ENCODE measurements around the gene CMKLR1.

The CMKLR1 gene

DNA sequence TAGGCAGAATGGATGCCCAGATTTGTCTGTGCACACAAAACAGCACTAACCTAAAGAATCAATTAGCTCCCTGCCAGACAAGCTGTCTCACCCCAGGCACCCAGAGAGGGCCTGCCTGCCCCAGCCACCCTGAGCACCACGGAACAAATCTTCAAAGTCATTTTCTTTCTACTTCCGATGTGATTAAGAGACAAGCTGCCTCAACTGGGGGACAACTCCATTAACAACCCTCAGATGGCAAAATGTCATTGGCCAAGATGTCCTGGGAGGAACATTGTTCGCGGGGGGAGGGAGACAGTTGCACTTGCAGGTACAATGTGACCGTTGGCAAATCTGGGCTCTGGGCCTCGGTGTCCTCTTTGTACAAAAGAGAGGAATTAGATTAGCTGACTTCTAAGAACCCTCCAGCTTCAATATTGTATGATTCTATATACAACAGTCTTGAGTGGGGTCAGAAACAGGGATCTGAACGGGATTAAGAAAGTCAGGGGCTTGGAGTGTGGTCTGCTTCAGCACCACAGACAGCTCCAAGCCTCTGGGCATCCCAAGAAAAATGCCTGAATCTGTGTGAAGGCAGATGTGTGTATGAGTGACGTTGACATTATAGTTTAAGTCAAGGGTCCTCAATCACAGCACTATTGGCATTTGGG is 42.8 kb upstream of the CMKLR1 start:
- no peaks in the 10 kb centered on the region for H3K79me2 ChIP-seq

DNA sequence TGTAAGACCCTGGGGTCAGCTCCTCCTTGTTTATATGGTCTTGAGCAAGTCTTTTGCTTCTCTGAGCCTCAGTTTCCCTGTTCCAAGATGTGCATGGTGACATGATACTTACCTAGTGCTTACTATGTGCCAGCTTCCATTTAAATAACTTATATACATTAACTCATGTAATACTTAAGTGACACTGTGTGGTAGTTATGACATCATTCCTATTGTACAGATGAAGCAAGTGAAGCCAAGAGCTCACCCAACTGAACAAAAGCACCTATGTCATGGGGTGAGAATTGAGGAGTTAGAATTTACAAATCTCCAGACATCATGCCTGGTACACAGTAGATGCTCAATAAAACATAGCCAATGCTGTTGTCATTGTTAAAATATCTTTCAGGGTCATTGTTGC is 41.3 kb upstream of the CMKLR1 start:
- TF ChIP-seq, protein P1, sequence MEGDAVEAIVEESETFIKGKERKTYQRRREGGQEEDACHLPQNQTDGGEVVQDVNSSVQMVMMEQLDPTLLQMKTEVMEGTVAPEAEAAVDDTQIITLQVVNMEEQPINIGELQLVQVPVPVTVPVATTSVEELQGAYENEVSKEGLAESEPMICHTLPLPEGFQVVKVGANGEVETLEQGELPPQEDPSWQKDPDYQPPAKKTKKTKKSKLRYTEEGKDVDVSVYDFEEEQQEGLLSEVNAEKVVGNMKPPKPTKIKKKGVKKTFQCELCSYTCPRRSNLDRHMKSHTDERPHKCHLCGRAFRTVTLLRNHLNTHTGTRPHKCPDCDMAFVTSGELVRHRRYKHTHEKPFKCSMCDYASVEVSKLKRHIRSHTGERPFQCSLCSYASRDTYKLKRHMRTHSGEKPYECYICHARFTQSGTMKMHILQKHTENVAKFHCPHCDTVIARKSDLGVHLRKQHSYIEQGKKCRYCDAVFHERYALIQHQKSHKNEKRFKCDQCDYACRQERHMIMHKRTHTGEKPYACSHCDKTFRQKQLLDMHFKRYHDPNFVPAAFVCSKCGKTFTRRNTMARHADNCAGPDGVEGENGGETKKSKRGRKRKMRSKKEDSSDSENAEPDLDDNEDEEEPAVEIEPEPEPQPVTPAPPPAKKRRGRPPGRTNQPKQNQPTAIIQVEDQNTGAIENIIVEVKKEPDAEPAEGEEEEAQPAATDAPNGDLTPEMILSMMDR (IDR thresholded peaks at IDR 0.05) = no peak

More for the DNA sequence above, 42.8 kb upstream of the CMKLR1 start:
- Histone ChIP-seq H3K9ac (no peak overlapping the region), H2AFZ (no peak overlapping the region), H3K27ac (no peak overlapping the region), H3K9me3 (ENCODE audit: control insufficient read depth, low read length) (no peaks in the 10 kb centered on the region), H3K4me3 (ENCODE audit: low read depth, low read length) (no peak overlapping the region), H3K4me2 (ENCODE audit: low read length) (no peak overlapping the region), H3K27me3 (ENCODE audit: control insufficient read depth, insufficient read depth, low read length) (no peaks in the 10 kb centered on the region), H3K4me1 (no peaks in the 10 kb centered on the region), H3K36me3 (ENCODE audit: control insufficient read depth, insufficient read depth, low read length) (no peaks in the 10 kb centered on the region)
- TF ChIP-seq, protein P1 (IDR thresholded peaks at IDR 0.05) = no peak

DNA sequence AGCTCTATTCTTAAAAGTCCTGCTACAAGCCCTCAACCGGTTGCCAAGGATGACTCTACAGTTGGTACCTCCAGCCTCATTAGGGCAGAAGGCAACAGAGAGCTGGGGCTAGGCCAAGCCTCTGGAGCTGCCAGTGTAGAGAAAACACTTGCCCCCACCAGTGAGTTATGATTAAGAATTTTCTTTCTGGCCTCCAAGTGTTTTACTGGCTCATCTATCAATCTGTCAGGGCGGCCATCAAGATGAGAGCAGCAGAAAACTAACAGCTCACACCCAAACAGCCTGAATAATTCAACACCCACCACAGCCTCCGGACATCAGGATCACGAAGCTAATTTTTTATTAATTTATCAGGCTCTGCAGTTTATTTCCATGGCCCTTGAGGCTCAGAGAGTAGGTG is 40.7 kb upstream of the CMKLR1 start:
- Histone ChIP-seq H3K4me2 (ENCODE audit: low read length) (no peak overlapping the region), H3K4me1 (no peaks in the 10 kb centered on the region), H2AFZ (no peak overlapping the region), H3K79me2 (no peaks in the 10 kb centered on the region), H3K4me3 (ENCODE audit: low read depth, low read length) (no peak overlapping the region), H3K9me3 (ENCODE audit: control insufficient read depth, low read length) (no peaks in the 10 kb centered on the region), H3K36me3 (ENCODE audit: control insufficient read depth, insufficient read depth, low read length) (no peaks in the 10 kb centered on the region), H3K9ac (no peak overlapping the region), H3K27me3 (ENCODE audit: control insufficient read depth, insufficient read depth, low read length) (no peaks in the 10 kb centered on the region), H3K27ac (no peak overlapping the region)
- TF ChIP-seq, protein P1 (IDR thresholded peaks at IDR 0.05) = no peak

More for the DNA sequence above, 41.3 kb upstream of the CMKLR1 start:
- Histone ChIP-seq H3K79me2 (no peaks in the 10 kb centered on the region), H3K27me3 (ENCODE audit: control insufficient read depth, insufficient read depth, low read length) (no peaks in the 10 kb centered on the region), H3K36me3 (ENCODE audit: control insufficient read depth, insufficient read depth, low read length) (no peaks in the 10 kb centered on the region), H3K4me1 (no peaks in the 10 kb centered on the region), H3K9me3 (ENCODE audit: control insufficient read depth, low read length) (no peaks in the 10 kb centered on the region), H3K4me3 (ENCODE audit: low read depth, low read length) (no peak overlapping the region), H3K9ac (no peak overlapping the region), H3K27ac (no peak overlapping the region), H2AFZ (no peak overlapping the region), H3K4me2 (ENCODE audit: low read length) (no peak overlapping the region)

DNA sequence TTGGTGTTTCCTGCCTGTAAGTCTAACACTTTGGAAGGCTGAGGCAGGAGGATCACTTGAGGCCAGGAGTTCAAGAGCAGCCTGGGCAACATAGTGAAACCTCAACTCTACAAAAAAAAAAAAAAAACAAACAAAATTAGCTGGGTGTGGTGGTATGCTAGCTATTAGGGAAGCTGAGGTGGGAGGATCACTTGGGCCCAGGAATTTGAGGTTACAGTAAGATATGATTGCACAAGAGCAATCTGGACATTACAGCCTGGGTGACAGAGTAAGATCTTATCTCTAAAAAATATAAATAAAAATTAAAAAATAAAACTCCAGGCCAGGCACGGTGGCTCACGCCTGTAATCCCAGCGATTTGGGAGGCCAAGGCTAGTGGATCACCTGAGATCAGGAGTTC is 39.8 kb upstream of the CMKLR1 start:
- TF ChIP-seq, protein P1 (IDR thresholded peaks at IDR 0.05) = no peak
- Histone ChIP-seq H2AFZ (no peak overlapping the region), H3K27me3 (ENCODE audit: control insufficient read depth, insufficient read depth, low read length) (no peaks in the 10 kb centered on the region), H3K4me2 (ENCODE audit: low read length) (no peak overlapping the region), H3K4me3 (ENCODE audit: low read depth, low read length) (no peak overlapping the region), H3K27ac (no peak overlapping the region), H3K9me3 (ENCODE audit: control insufficient read depth, low read length) (no peaks in the 10 kb centered on the region), H3K9ac (no peak overlapping the region), H3K79me2 (no peaks in the 10 kb centered on the region), H3K36me3 (ENCODE audit: control insufficient read depth, insufficient read depth, low read length) (no peaks in the 10 kb centered on the region), H3K4me1 (no peaks in the 10 kb centered on the region)

DNA sequence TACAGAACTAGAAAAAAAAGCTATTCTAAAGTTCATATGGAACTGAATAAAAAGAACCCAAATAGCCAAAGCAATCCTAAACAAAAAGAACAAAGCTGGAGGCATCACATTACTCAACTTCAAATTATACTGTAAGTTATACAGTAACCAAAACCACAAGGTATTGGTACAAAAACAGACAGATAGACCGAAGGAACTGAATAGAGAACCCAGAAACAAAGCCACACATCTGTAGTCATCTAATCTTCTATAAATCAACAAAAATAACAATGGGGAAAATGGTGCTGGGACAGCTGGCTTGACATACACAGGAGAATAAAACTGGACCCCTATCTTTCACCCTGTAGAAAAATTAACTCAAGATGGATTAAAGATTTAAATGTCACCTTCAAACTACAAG is 38.1 kb upstream of the CMKLR1 start:
- Histone ChIP-seq H3K9me3 (ENCODE audit: control insufficient read depth, low read length) (no peaks in the 10 kb centered on the region), H3K36me3 (ENCODE audit: control insufficient read depth, insufficient read depth, low read length) (no peaks in the 10 kb centered on the region), H3K27ac (no peak overlapping the region), H3K9ac (no peak overlapping the region), H3K4me3 (ENCODE audit: low read depth, low read length) (no peak overlapping the region), H2AFZ (no peak overlapping the region), H3K4me2 (ENCODE audit: low read length) (no peak overlapping the region), H3K27me3 (ENCODE audit: control insufficient read depth, insufficient read depth, low read length) (no peaks in the 10 kb centered on the region), H3K79me2 (no peaks in the 10 kb centered on the region), H3K4me1 (no peaks in the 10 kb centered on the region)
- TF ChIP-seq, protein P1 (IDR thresholded peaks at IDR 0.05) = no peak

Measured in parathyroid adenoma (tissue), 2 donors.